ENCODE results near the gene SENP1. TPM values are rescaled to one million over a fixed set of nuclear protein-coding genes. Genes with fewer than 3 reads are reported as not detected.

SENP1 gene
- total RNA-seq, 1 experiment from 2014 or later = 28.8 TPM

- Histone ChIP-seq H4K91ac (ENCODE audit: insufficient read length, low read depth, low read length) (no peak overlapping the region), H3K18ac (ENCODE audit: insufficient read length, low read depth, low read length) (no peak overlapping the region), H2AFZ (ENCODE audit: low read length) (no peak overlapping the region), H4K8ac (replicated peaks; ENCODE audit: insufficient read length, low read depth, low read length) (no peak overlapping the region), H4K20me1 (ENCODE audit: control insufficient read depth, insufficient read depth, insufficient read length) (no peaks in the 10 kb centered on the region), H4K5ac (ENCODE audit: insufficient read length, low read depth, low read length) (no peak overlapping the region), H3K4ac (ENCODE audit: low read depth, low read length) (no peak overlapping the region), H3K27me3 (ENCODE audit: insufficient read depth, low read length) (no peaks in the 10 kb centered on the region), H3T11ph (ENCODE audit: low read length) (no peak overlapping the region), H2AK5ac (ENCODE audit: insufficient read length, low read length) (no peak overlapping the region), H3K27ac (ENCODE audit: insufficient read length, low read depth, low read length) (no peak overlapping the region), H3K4me2 (ENCODE audit: insufficient read depth, insufficient read length, low read length) (no peak overlapping the region), H3K14ac (ENCODE audit: insufficient read depth, low read length) (no peak overlapping the region), H3K56ac (ENCODE audit: insufficient read length, low read depth, low read length) (no peak overlapping the region), H3K9me3 (ENCODE audit: control insufficient read depth, low read depth, low read length) (no peaks in the 10 kb centered on the region), H2BK15ac (ENCODE audit: low read depth, low read length) (no peak overlapping the region), H2BK120ac (ENCODE audit: low read depth, low read length, poor library complexity, severe bottlenecking) (no peak overlapping the region), H2BK12ac (ENCODE audit: insufficient read length, low read depth, low read length) (no peak overlapping the region), H3K4me1 (ENCODE audit: insufficient read depth, low read length) (no peaks in the 10 kb centered on the region), H3K23me2 (ENCODE audit: insufficient read length, low read depth, low read length, poor library complexity, severe bottlenecking) (no peaks in the 10 kb centered on the region), H2BK5ac (ENCODE audit: insufficient read length, low read length) (no peak overlapping the region), H3K23ac (ENCODE audit: insufficient read length, low read depth, low read length) (no peak overlapping the region), H3K79me2 (ENCODE audit: insufficient read depth, low read length) (no peaks in the 10 kb centered on the region), H2BK20ac (ENCODE audit: low read depth, low read length, poor library complexity, severe bottlenecking) (no peak overlapping the region), H3K9ac (ENCODE audit: extremely low read depth, insufficient read length, low read length) (no peak overlapping the region), H3K79me1 (ENCODE audit: insufficient read depth, low read depth, low read length, poor library complexity, severe bottlenecking) (no peaks in the 10 kb centered on the region)
- WGBS (ENCODE audit: extremely low coverage, insufficient read length, low lambda C conversion rate) = no CpG with 5 or more reads among the region's 1 CpG
- H3K36me3 Mint-ChIP-seq (ENCODE audit: insufficient read depth in 1 of 3, low read depth in 3 of 3) = peaks cover 2 to 53% (median 35%) of the 10 kb centered on the region in 3 experiments; a peak in 6 of 7 replicates
- no peak for DNase-seq
- no peaks in the 10 kb centered on the region for H3K4me1 Mint-ChIP-seq
- H3K27me3 Mint-ChIP-seq (ENCODE audit: low read depth) = no peaks in the 10 kb centered on the region
- H3K4me3 Mint-ChIP-seq = no peak overlapping the region
- H3K27ac Mint-ChIP-seq = no peak overlapping the region
- H3K9me3 Mint-ChIP-seq = no peaks in the 10 kb centered on the region
- TF ChIP-seq, protein P1, sequence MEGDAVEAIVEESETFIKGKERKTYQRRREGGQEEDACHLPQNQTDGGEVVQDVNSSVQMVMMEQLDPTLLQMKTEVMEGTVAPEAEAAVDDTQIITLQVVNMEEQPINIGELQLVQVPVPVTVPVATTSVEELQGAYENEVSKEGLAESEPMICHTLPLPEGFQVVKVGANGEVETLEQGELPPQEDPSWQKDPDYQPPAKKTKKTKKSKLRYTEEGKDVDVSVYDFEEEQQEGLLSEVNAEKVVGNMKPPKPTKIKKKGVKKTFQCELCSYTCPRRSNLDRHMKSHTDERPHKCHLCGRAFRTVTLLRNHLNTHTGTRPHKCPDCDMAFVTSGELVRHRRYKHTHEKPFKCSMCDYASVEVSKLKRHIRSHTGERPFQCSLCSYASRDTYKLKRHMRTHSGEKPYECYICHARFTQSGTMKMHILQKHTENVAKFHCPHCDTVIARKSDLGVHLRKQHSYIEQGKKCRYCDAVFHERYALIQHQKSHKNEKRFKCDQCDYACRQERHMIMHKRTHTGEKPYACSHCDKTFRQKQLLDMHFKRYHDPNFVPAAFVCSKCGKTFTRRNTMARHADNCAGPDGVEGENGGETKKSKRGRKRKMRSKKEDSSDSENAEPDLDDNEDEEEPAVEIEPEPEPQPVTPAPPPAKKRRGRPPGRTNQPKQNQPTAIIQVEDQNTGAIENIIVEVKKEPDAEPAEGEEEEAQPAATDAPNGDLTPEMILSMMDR (conservative IDR thresholded peaks at IDR 0.05) = no peak
Measured at GRCh38 chr12:48092611-48093010, 13.3 kb downstream of the SENP1 start.
